Measurements from ENCODE around the gene RALGAPB. TPM values are rescaled to one million over a fixed set of nuclear protein-coding genes. Genes with fewer than 3 reads are reported as not detected.

RALGAPB gene
- total and polyA plus RNA-seq, 2 of the 13 experiments (the other 11 are each of a cell fraction or from before 2014, with no cell fraction given), result 17.6 to 30.6 TPM

GRCh38 chr20:38604873-38605303, 132.2 kb downstream of the RALGAPB start (continued):
- TF ChIP-seq CEBPZ (IDR thresholded peaks at IDR 0.05; ENCODE audit: low read length) (no peak), ZSCAN22 (CRISPR knock-in tag; IDR thresholded peaks at IDR 0.05) (0 out of 2 replicates have a peak, but pooled peaks have one; percentile 54), ZNF580 (CRISPR knock-in tag; IDR thresholded peaks at IDR 0.05; ENCODE audit: borderline replicate concordance, low read depth) (peak; percentile 92; the same call in 1 of the 2 replicates), RFXAP (CRISPR knock-in tag; IDR thresholded peaks at IDR 0.05; ENCODE audit: borderline replicate concordance) (peak; percentile 68; the same call in 1 of the 2 replicates), SMAD1 (CRISPR knock-in tag; IDR thresholded peaks at IDR 0.05; ENCODE audit: borderline replicate concordance, low read depth) (no peak), TBL1XR1 (IDR thresholded peaks at IDR 0.05; ENCODE audit: borderline replicate concordance, low read length, partially characterized antibody) (peak; percentile 93), GMEB2 (CRISPR knock-in tag; IDR thresholded peaks at IDR 0.05; ENCODE audit: low read depth) (peak; percentile 28; the same call in 1 of the 2 replicates), ZFYVE20 (CRISPR knock-in tag; IDR thresholded peaks at IDR 0.05; ENCODE audit: borderline replicate concordance, low read depth) (no peak), ZNF749 (CRISPR knock-in tag; IDR thresholded peaks at IDR 0.05; ENCODE audit: borderline replicate concordance) (peak; percentile 54; the same call in 1 of the 2 replicates), PRDM4 (CRISPR knock-in tag; IDR thresholded peaks at IDR 0.05; ENCODE audit: borderline replicate concordance) (no peak), SKI (IDR thresholded peaks at IDR 0.05; ENCODE audit: partially characterized antibody) (peak; percentile 93), BCL6 (CRISPR knock-in tag; IDR thresholded peaks at IDR 0.05) (peak; percentile 93), ZFY (CRISPR knock-in tag; IDR thresholded peaks at IDR 0.05) (no peak), BCL3 (CRISPR knock-in tag; IDR thresholded peaks at IDR 0.05) (no peak), RXRA (CRISPR knock-in tag; IDR thresholded peaks at IDR 0.05) (peak; percentile 88; the same call in 1 of the 2 replicates), NR0B2 (CRISPR knock-in tag; IDR thresholded peaks at IDR 0.05) (no peak), ZNF709 (CRISPR knock-in tag; IDR thresholded peaks at IDR 0.05) (no peak)
